Measurements from ENCODE around the gene NPC1. TPM values are rescaled to one million over a fixed set of nuclear protein-coding genes. Genes with fewer than 3 reads are reported as not detected.

The NPC1 gene
- total RNA-seq, 1 experiment from 2014 or later = 38.3 TPM

- no peak for ATAC-seq
- no peak overlapping the region for H3K27ac Mint-ChIP-seq
- ChIA-PET CTCF (no interaction called here), POLR2A (no interaction called here)
- no peak for DNase-seq (ENCODE audit: low spot score)
- no peak for TF ChIP-seq ZNF671 (CRISPR knock-in tag; IDR thresholded peaks at IDR 0.05)
- no peak for TF ChIP-seq STAT6 (CRISPR knock-in tag; conservative IDR thresholded peaks at IDR 0.05; ENCODE audit: low read depth)
- no peak for TF ChIP-seq JUN (CRISPR knock-in tag; IDR thresholded peaks at IDR 0.05)
- TF ChIP-seq PRRX2 (CRISPR knock-in tag; IDR thresholded peaks at IDR 0.05) = no peak
- TF ChIP-seq IRF2 (CRISPR knock-in tag; IDR thresholded peaks at IDR 0.05; ENCODE audit: borderline replicate concordance, low read depth) = no peak
- TF ChIP-seq CTCF (IDR thresholded peaks at IDR 0.05) = no peak
- TF ChIP-seq ZNF138 (CRISPR knock-in tag; conservative IDR thresholded peaks at IDR 0.05) = no peak
- no peak for TF ChIP-seq PREB (CRISPR knock-in tag; IDR thresholded peaks at IDR 0.05; ENCODE audit: borderline replicate concordance)
- no peak for TF ChIP-seq ATF1 (CRISPR knock-in tag; IDR thresholded peaks at IDR 0.05)
- no peak for TF ChIP-seq GABPB1 (CRISPR knock-in tag; IDR thresholded peaks at IDR 0.05)
- TF ChIP-seq MXD4 (CRISPR knock-in tag; IDR thresholded peaks at IDR 0.05; ENCODE audit: borderline replicate concordance) = no peak
- TF ChIP-seq NR2C2 (CRISPR knock-in tag; IDR thresholded peaks at IDR 0.05) = no peak
- no peak for TF ChIP-seq CREB1 (CRISPR knock-in tag; IDR thresholded peaks at IDR 0.05)
- TF ChIP-seq TP53 (CRISPR knock-in tag; IDR thresholded peaks at IDR 0.05) = no peak
- no peak for TF ChIP-seq HMGA2 (CRISPR knock-in tag; IDR thresholded peaks at IDR 0.05)
- TF ChIP-seq ZSCAN18 (CRISPR knock-in tag; IDR thresholded peaks at IDR 0.05) = no peak
- no peak for TF ChIP-seq CDX4 (CRISPR knock-in tag; IDR thresholded peaks at IDR 0.05; ENCODE audit: borderline replicate concordance)
- no peak for TF ChIP-seq ZBTB43 (CRISPR knock-in tag; IDR thresholded peaks at IDR 0.05)
- no peak for TF ChIP-seq ZNF121 (CRISPR knock-in tag; IDR thresholded peaks at IDR 0.05)
- TF ChIP-seq GRHL2 (CRISPR knock-in tag; IDR thresholded peaks at IDR 0.05; ENCODE audit: insufficient replicate concordance, severe bottlenecking) = no peak
- H3K4me1 Mint-ChIP-seq = no peaks in the 10 kb centered on the region
- peaks cover 76% of the 10 kb centered on the region for H3K36me3 Mint-ChIP-seq
- H3K9me3 Mint-ChIP-seq = no peaks in the 10 kb centered on the region
- H3K27me3 Mint-ChIP-seq (ENCODE audit: low read depth) = no peaks in the 10 kb centered on the region
- no peak overlapping the region for H3K4me3 Mint-ChIP-seq
These were observed 45.4 kb downstream of the NPC1 start for GRCh38 chr18:23540867-23541266.
